ENCODE results near the gene LGALS3BP.
A peak's percentile ranks its signal among the peaks of the same experiment; 100 is the strongest.

LGALS3BP gene

DNA sequence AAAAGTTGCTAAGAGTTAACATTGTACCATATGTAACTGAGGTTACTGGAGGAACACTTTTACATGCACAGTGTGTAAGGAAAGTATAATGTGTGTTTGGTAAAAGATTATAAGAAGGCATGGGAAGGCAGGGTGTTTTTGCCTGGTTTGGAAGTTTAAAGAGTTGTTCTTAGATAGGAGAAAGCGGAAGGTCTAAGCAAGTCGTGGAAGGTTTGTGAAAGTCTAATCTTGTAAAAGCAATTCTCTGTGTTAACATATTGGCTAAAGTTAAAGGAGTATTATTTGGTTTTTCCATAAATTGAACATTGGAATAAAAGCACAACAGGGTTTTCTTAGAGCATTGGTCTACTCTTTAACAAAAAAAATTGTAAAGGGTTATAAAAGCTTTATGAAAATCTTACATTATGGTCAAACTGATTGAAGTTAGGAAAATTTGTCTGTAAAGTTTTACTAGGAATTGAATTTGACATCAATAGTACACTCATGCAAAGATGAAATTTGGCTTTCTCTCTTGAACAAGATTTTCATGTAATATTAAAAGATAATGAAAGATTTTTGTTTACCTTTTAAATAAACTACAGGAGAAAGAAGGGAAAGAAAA is 34.5 kb upstream of the LGALS3BP start:
- no peak for DNase-seq

DNA sequence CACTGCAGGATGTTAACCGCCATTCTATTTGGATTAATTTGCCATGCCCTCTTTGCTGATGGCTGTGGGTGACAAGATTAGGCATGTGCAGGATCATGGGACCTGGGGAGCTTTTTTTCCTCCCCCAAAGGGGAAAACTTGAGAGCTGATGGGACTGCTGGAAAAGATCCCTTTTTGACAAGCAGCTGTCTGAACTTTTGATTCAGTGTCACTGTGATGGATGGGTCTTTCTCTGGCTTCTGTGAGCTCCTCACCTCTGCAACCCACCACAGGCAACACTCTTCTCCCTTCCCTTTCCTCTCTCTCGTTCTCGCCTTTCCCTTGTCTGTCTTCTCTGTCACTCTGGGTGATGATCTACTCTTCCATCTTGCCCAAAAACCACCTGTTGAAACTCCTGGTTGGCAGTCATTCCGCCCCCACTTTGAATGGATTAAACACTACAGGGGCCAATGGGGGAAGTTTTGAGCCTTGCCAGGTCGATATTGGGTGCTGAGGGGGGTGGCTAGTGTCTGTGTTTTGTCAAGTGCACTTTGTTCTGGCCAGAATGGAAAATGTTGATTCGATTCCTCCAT is 32.9 kb upstream of the LGALS3BP start:
- DNase-seq: no peak

DNA sequence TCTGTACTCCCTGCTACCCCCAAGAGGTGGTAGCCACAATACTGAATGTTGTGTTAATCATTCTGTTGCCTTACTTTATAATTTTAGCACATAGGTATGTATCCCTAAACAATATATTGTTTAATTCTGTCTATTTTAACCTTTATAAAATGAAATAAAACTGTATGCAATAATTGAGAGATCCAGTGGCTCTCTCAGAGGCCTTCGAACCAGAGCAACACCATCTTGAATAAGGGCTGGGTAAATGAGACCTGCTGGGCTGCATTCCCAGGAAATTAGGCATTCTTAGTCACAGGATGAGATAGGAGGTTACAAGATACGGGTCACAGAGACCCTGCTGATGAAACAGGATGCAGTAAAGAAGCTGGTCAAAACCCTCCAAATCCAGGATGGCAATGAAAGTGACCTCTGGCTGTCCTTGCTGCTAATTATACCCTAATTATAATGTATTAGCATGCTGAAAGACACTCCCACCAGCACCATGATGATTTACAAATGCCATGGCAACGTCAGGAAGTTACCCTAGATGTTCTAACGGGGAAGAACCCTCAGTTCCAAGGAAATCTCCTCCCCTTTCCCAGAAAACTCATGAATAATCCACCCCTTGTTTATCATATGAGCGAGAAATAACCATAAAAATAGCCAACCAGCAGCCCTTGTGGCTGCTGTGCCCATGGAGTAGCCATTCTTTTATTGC is 31.9 kb upstream of the LGALS3BP start:
- no peak for DNase-seq

DNA sequence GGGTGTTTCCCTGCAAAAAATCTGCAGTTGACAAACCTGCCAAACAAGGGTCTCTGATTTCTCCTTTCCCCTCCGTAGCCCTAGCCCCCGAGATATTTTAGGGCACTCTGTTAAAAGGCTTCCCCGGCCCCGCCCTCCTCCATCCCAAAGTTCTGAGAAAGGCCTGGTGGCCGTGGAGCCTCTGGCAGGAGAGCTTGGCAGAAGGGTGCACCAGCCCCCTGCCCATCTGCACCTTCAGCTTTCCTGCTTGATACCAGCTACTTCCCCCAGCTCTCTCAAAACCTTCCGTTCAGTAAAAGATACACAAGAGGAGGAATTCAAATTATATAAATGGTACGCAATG is 30.6 kb upstream of the LGALS3BP start:
- DNase-seq: no peak

DNA sequence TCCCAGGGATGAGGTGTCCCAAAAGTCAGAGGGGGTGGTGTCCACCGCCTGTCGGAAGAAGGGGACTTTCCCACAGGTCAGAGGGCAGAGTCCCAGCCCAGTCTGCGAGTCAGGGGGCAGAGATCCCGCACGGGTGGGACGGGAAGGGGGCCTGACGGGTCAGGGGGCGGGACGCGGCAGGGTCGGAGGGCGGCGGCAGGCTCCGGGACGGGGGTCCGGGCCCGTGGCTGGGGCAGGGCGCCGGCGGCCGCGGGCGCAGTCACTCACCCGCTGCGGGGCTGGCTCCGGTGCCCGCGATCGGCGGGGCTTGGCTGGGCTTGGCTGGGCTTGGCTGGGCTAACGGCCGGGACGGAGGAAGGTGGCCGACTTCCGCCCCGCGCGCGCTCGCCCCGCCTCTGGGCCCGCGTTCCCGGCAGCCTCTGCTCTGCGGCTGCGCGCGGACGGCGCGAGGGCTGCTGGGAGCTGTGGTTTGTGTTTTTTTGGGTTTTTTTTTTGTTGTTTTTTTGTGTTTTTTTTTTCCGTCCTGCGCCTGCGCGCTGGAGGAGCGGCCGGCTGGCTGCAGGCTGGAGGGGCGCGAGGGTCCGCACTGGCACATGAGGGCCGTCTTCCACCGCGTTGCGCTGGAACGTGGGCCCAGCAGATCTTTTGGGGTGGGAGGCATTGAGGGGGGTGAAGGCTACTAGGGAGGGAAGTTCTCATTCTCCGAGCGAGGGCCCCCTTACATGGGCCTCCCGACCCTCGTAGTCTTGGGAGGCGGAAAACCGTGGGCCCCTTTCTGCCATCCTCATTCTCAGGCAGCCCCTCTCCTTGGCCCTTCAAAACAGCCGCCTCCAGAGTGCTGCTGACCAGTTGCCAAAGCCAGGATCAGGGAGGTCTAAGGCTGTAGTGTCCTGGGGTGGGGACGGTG is 29.9 kb upstream of the LGALS3BP start, which contains the start of gene CANT1:
CANT1 (minus strand) TSS at position 368 of the 907 bp plus-strand sequence. CDS start 12,142 bp downstream, outside the sequence.
- peak; percentile 72 to 92 (median 76) for DNase-seq

DNA sequence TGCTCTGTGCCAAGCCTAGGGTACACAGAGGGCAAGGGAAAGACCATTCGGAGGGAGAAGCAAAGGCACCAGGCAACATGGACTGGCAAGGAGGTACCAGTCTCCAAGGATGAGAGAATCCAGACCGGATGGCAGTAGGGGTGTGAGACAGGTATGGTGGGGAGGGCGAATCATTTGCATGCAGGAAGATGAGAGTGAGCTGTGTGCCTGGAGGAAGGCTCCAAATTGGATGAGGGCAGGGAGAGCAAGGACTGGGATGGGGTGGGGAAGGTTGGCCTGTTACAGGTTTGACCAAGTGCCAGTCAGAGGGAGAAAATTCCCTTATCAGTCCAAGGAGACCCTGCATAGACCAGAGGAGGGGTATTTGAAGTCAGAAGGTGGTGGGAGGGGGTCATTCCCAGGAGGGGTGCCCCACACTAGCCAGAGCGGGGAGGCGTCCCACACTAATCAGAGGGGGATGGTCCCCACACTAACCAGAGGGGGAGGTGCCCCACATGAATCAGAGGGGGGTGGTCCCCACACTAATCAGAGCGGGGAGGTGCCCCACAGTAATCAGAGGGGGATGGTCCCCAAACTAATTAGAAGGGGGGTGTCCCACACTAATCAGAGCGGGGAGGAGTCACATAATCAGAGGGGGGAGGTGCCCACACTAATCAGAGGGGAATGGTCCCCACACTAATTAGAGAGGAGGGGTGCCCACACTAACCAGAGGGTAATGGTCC is 29.1 kb upstream of the LGALS3BP start:
- no peak for DNase-seq

DNA sequence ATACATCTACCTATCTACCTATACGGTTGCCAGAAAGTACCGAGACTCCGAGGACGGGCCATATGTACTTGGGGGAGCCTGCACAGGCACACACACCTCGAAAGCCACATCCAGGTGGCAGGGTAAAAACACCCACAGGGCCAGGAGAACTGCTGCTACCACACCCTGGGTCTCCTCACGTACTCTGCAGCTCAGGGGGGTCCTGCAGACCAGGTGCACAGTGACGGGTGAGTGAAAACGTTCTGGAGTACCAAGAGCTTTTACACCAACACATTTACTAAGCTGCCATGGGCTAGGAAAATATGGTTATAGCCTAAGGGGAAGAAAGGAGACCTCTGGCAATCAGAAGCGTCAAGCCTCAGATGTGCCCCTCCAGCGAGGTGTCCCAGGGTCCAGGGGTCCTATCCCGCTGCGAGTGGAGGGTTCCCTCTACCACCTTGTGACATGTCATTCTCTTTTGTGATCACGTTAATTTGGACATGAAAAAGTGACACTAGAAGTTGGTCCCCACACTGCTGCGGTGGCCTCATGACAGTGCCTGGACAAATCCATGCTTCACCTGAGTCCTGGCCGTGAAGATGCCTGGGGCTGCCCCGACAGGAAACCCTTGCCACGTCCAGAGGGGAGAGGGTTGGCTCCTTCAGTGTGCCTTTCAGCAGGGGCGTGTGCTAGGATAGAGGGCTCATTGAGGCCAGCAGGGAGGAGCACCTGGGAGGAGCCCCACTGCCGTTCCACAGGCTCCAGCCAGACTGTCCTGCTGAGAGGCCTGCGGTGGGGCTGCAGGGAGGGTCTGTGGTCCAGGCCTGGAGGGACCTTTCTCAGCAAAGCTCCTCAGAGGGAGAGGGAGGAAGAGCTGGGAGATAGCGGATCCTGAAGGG is 28.0 kb upstream of the LGALS3BP start:
- DNase-seq: no peak

DNA sequence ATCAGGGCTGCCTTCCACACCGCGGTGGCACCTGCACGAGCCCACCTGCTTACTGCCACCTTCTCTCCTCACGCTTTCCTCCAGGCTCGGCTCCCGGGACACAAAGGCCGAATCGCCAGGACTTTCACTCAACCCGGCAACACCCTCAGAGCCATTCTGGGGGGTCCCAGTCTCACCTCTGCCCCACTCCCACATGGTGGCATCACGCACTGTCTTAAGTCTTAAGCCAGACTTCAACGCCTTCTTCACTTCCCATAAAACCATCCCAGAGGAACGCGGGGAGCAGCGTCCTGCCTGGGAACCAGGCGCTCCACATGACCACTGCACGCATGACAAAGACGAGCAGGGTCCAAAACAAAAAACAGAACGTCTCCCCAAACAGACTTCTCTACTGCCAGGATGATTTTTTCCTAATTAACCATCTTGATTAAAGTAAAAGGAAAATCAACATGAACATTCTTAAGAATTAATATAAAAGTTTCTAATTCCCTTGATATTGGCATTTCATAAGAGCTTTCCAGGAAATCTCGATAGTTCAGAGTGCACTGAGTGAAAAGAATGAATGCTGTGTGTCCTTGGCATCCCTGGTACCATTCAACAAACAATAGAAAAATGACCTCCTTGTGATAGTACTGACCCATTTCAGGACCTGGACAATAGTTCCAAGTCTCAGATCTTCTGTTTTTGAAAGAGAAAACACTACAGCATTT is 27.2 kb upstream of the LGALS3BP start:
- DNase-seq: no peak

DNA sequence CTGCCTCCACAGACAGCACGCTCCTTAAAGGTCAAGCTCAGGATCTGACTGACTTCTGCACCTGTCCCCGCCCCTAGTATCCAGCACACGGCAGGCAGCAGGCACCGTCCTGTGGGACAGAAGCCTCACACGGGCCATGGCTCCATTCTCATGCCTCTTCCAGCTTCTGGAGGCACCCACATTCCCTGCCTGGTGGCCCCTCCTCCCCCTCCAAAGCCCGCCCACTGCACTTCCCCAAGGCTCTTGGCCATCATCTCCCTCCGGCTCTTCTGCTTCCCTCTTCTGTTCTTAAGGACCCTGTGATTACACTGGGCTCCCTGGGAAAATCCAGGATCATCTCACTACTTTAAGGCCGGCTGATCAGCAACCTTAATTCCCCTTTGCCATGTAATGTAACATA is 26.3 kb upstream of the LGALS3BP start:
- no peak for DNase-seq

DNA sequence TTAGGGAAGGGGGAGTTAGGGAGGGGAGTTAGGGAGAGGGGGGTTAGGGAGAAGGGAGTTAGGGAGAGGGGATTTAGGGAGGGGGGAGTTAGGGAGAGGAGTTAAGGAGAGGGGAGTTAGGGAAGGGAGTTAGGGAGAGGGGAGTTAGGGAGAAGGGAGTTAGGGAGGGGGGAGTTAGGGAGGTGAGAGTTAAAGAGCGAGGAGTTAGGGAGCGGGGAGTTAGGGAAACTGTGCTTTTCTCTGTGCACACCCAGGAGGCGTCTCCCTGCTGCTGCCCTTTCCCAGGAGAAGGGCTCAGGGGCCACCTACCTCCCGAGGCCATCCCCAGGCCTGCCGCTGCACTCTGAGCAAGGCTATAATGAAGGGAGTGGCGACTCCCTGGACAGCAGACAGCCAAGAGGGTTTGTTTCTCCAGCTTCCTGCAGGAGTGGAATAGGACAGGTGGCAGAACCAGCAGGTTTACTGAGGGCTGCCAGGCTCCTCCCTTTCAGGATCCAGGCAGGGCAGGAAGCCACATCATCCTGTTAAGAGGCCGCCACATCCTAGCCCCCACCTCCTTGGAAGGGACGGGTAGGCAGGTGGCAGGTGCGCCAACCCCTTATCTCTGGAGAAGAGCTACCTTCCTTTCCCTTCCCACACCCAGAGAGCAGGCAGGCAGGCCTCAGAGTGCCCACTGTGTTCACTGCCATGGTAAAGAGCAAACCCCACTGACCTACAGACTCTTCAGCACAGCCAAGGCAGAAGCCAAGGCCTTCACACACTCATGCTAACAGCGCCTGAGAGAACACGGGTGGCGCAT is 25.5 kb upstream of the LGALS3BP start:
- DNase-seq: peak in 1 of 5 experiments; percentile 35

DNA sequence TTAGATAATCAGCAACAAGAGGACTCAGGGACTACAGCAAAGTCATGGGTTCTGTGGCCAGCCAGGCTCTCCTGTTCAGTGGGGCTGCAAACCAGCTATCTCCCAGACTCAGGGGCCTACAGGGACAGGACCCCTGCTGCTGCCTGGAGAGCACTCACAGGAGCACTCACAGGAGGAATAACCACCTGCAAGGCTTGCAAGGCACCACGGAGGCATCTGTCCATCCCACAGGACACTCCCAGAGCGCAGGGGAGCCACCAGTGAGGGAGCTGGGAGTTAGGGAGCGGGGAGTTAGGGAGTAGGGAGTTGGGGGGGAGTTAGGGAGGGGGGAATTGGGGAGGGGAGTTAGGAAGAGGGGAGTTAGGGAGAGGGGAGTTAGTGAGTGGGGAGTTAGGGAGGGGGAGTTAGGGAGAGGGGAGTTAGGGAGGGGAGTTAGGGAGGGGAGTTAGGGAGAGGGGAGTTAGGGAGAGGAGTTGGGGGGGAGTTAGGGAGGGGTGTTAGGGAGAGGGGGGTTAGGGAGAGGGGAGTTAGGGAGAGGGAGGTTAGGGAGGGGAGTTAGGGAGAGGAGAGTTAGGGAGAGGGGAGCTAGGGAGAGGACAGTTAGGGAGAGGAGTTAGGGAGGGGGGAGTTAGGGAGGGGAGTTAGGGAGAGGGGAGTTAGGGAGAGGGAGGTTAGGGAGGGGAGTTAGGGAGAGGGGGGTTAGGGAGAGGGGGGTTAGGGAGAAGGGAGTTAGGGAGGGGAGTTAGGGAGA is 24.1 kb upstream of the LGALS3BP start:
- DNase-seq: no peak

DNA sequence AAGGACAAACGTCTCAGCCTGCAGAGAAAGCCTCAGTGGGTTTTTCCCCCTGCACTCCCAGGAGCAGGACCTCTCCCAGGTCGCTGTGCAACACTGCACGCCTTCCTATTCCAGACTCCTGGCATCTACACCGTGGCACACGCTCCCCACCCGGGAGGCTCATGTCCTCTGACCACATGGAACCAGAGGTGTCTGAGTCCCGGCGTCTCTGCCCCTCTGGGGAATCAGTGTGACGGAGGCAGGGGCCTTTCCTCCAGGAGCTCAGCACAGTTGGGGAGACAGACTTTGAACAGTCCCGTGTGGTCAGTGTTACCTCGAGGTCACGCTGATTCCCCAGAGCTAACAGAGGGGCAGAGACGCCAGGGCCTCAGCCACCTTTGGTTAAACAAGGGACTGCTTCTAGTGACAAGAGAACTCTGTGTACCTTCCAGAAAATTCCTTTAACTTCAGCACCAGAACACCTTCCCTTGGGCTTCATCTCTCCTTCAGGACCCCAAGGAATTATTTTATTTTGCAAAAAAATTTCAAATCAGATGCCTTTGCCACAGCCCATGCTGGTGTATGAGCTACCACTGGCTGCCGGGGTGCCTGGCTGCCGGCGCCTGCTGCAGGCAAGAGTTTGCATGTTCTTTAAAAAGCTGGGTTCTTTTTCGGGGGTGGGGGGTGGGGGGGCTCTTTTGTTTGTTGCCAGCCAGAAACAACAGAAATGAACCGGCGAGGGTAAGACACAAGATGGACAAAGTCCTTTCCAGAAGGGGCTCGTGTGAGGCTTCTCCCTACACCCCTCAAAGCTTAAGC is 23.3 kb upstream of the LGALS3BP start:
- no peak for DNase-seq

DNA sequence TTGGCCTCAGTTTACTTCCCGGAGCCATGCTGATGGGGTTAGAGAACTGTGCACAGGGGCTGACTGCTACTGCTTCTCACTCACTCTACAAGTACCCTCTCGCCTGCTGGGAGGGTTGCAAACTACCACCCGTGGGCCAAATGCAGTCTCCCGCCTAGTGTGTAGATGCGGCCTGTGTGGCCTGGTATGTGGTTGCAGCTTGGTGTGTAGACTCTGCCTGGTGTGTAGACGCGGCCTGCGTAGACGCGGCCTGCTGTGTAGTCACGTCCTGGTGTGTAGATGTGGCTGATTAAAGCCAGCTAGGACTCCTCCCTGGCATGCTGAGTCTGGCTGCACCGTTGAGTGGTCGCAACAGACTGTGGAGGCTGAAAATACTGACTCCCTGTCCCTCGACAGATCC is 22.6 kb upstream of the LGALS3BP start:
- DNase-seq: no peak

DNA sequence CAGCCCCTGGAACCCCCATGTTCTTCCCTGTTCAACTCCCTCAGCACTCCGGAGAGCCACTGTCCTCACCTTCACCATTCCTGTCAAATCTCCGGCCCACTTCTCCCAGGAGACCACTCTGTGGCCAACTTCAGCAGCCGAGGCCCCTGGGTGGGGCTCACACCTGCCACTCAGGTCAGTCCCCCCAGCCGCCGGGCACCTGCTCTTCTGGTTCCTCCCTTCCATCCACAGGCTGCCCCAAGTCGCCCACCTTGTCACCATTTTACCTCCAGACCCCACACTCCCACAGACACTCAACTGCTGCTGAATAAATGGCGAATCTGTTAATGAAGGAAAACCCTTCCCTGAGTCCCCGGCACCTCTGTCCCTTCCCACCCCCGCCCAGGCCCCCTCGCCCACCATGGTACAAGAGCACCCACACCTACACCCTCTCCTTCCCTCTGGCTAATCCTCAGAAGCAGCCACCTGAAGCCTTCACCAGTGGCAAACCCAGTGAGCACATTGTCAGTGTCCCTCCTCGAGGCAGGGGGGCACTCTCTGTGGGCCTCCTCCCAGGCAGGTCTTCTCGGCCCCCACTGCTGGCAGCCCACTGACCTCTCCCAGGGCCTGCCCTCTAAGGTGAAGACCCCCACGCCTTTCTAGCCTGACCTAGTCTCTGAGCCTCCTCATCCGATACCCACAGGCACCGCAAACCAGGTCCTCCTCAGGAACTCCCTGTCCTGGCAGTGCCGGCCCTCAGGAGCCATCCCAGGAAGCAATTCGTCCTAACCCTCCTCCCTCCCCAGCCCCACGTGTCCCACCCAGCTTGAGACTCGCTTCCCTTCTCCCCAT is 21.7 kb upstream of the LGALS3BP start:
- no peak for DNase-seq

DNA sequence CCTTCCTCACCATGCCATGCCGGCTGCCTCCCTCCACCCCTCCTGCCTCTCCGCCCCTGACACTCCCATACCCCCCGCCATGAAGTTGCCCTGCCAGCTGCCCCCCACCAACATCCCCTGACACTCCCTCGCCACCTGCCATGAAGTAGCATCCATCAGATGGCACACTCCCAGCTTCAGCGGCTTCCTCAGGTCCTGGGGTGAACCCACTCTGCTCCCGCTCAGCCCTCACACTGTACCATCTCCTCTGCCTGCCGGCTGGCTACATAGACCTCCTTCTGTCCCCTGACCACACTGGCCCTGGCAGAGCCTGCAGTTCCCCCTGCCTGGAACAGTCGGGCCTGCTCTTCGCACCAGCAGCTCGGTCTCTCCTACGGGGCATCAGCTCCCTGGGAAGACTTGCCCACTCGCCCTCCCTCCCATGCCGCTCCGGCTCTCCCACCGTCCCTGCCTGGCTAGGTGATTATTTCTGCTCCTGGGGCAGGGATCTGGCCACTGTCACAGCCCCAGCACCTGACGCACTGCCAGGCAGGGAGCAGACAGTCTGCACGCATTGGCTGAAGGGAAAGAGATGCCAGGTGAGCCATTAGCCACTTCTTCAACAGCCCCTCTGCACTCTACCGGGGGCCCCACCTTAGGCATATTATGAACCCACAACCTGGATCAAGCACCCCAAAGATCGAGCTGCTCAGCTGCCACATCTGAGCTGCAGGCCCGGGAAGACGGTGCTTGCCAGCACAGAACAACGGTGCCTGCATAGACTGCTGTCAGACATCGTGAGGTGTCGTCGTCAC is 20.9 kb upstream of the LGALS3BP start:
- DNase-seq: no peak

DNA sequence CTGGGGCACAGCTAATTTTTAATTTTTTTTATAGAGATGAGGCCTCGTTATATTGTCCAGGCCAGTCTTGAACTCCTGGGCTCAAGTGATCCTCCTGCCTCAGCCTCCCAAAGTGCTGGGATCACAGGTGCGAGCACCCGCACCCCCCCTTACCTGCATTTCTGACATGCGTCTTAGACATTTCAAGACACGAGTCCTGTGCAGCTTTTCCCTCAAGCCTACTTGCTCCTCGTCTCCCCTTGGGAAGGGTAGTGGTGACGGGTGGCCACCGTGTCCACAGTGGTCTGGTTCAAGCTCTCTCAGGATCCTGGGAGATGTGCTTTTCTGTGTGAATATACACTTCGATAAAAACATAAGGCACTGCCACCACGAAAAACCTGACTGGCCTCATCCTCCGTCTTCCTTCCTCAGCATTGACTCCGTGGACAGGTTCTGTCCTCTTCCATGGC is 20.2 kb upstream of the LGALS3BP start:
- no peak for DNase-seq
